Caco-2 (cell line): ENCODE data around the gene SLC2A6. TPM values are rescaled to one million over a fixed set of nuclear protein-coding genes. Genes with fewer than 3 reads are reported as not detected.

Experiments used
- BruUV-seq: library from RNA; stranded (reverse); fragments of 400-500 nt; replicated peaks from 2 replicates; lab custom pipeline; 2021; lab: Mats Ljungman, UMichigan
- CTCF ChIA-PET: fragments of 300-600 bp; sonication (Branson Sonifier 250); formaldehyde crosslinking; loops from one replicate; lab custom pipeline; 2022; ENCODE audit warnings: antibody characterized with exemption; lab: Charles Lee
- POLR2A ChIA-PET: fragments of 300-600 bp; sonication (Branson Sonifier 250); formaldehyde crosslinking; loops from one replicate; lab custom pipeline; 2022; ENCODE audit warnings: antibody characterized with exemption; lab: Charles Lee
- DNase-seq, 2 experiments: peaks; one replicate each; pipeline versions ENCODE4 v3.0.0 to v3.0.0-alpha.2; 2020 to 2022
- H3K27me3 ChIP-seq: replicated peaks from 2 replicates; pipeline ENCODE4 v1.6.0; 2011; ENCODE audit warnings: low read length; ENCODE audit not compliant: control insufficient read depth, insufficient read depth
- H3K36me3 ChIP-seq: 2 replicates; pipeline ENCODE4 v1.5.1; 2011; ENCODE audit warnings: low read length; ENCODE audit not compliant: control insufficient read depth, insufficient read depth
- H3K4me1 ChIP-seq: fragments of 250-450 bp; sonication (Bioruptor Pico); 2 replicates; pipeline ENCODE4 v1.5.1; 2020; ENCODE audit warnings: mild to moderate bottlenecking
- H3K4me3 ChIP-seq: 2 replicates; pipeline ENCODE4 v1.5.1; 2011; ENCODE audit warnings: low read depth, mild to moderate bottlenecking, control low read depth, low read length
- H3K9me3 ChIP-seq: fragments of 250-450 bp; sonication (Bioruptor Pico); 2 replicates; pipeline ENCODE4 v1.5.1; 2020; ENCODE audit warnings: mild to moderate bottlenecking, moderate library complexity
- H3K27ac Mint-ChIP-seq: one replicate; pipeline ENCODE4 v1.8.0; 2022; ENCODE audit warnings: mixed read lengths; ENCODE audit not compliant: unreplicated experiment
- H3K27me3 Mint-ChIP-seq: one replicate; pipeline ENCODE4 v1.8.0; 2022; ENCODE audit warnings: mixed read lengths; ENCODE audit not compliant: insufficient read depth, unreplicated experiment
- H3K36me3 Mint-ChIP-seq: one replicate; pipeline ENCODE4 v1.8.0; 2022; ENCODE audit warnings: mild to moderate bottlenecking, mixed read lengths; ENCODE audit not compliant: insufficient read depth, unreplicated experiment
- H3K4me1 Mint-ChIP-seq: one replicate; pipeline ENCODE4 v1.8.0; 2022; ENCODE audit warnings: low read depth, mixed read lengths; ENCODE audit not compliant: unreplicated experiment
- H3K4me3 Mint-ChIP-seq: one replicate; pipeline ENCODE4 v1.8.0; 2022; ENCODE audit warnings: mild to moderate bottlenecking, moderate library complexity, mixed read lengths; ENCODE audit not compliant: unreplicated experiment
- H3K9me3 Mint-ChIP-seq: one replicate; pipeline ENCODE4 v1.8.0; 2022; ENCODE audit warnings: mixed read lengths; ENCODE audit not compliant: unreplicated experiment
- CTCF ChIP-seq, 2 experiments: fragments of 200-600 bp in 1 of 2; IDR thresholded peaks; 1 replicate in 1 of 2; 2 replicates in 1 of 2; pipeline versions ENCODE4 v1.5.1 to v1.8.0; 2011 to 2022; ENCODE audit warnings: antibody characterized with exemption in 1 of 2, control low read depth in 1 of 2, inconsistent platforms in 1 of 2, low read depth in 1 of 2, low read length in 1 of 2, mild to moderate bottlenecking in 1 of 2, moderate library complexity in 1 of 2; ENCODE audit not compliant: insufficient read depth in 1 of 2, severe bottlenecking in 1 of 2, unreplicated experiment in 1 of 2
- intact Hi-C: fragments of 100-400 bp; cut with micrococcal nuclease; formaldehyde crosslinking; loops from one replicate; pipeline ENCODE4 v1.10.0; 2022; ENCODE audit not compliant: unreplicated experiment
- total RNA-seq: library from RNA; stranded (reverse); gene quantifications from 2 replicates; pipeline ENCODE4 v1.2.3, GENCODE V29; 2022

SLC2A6 gene
- total RNA-seq, 1 experiment from 2014 or later = 7.1 TPM

GRCh38 chr9:133515615-133516255, 36.8 kb upstream of the SLC2A6 start:
- Histone ChIP-seq H3K9me3 (no peaks in the 10 kb centered on the region), H3K4me3 (no peak overlapping the region), H3K36me3 (no peaks in the 10 kb centered on the region), H3K4me1 (no peaks in the 10 kb centered on the region), H3K27me3 (no peaks in the 10 kb centered on the region)
- no peak for DNase-seq
- ChIA-PET CTCF (no interaction called here), POLR2A (no interaction called here)
- BruUV-seq = no TSS peak
- Mint-ChIP-seq H3K27ac (no peak overlapping the region), H3K9me3 (no peaks in the 10 kb centered on the region), H3K27me3 (no peaks in the 10 kb centered on the region), H3K36me3 (no peaks in the 10 kb centered on the region), H3K4me3 (no peak overlapping the region), H3K4me1 (no peaks in the 10 kb centered on the region)
- intact Hi-C loops = no loop called here
- TF ChIP-seq CTCF (IDR thresholded peaks at IDR 0.05; ENCODE audit: insufficient read depth in 1 of 2, low read depth in 1 of 2, low read length in 1 of 2, severe bottlenecking in 1 of 2, unreplicated experiment in 1 of 2) = no peak

GRCh38 chr9:133515240-133515610, 36.3 kb upstream of the SLC2A6 start:
- no peak for DNase-seq
- no TSS peak for BruUV-seq
- no peak overlapping the region for H3K27ac Mint-ChIP-seq
- no peaks in the 10 kb centered on the region for H3K27me3 ChIP-seq
- H3K27me3 Mint-ChIP-seq = no peaks in the 10 kb centered on the region
- H3K36me3 Mint-ChIP-seq = no peaks in the 10 kb centered on the region
- no peaks in the 10 kb centered on the region for H3K4me1 Mint-ChIP-seq
- H3K9me3 ChIP-seq = no peaks in the 10 kb centered on the region
- H3K9me3 Mint-ChIP-seq = no peaks in the 10 kb centered on the region
- intact Hi-C loops = no loop called here
- H3K4me1 ChIP-seq = no peaks in the 10 kb centered on the region
- POLR2A ChIA-PET = no interaction called here
- H3K4me3 Mint-ChIP-seq = no peak overlapping the region
- H3K36me3 ChIP-seq = no peaks in the 10 kb centered on the region
- CTCF ChIA-PET = no interaction called here
- no peak for TF ChIP-seq CTCF (IDR thresholded peaks at IDR 0.05; ENCODE audit: insufficient read depth in 1 of 2, low read depth in 1 of 2, low read length in 1 of 2, severe bottlenecking in 1 of 2, unreplicated experiment in 1 of 2)
- no peak overlapping the region for H3K4me3 ChIP-seq

- H3K27me3 Mint-ChIP-seq = no peaks in the 10 kb centered on the region
- no peak overlapping the region for H3K4me3 ChIP-seq
- DNase-seq = no peak
- ChIA-PET POLR2A (no interaction called here), CTCF (no interaction called here)
- H3K9me3 ChIP-seq = no peaks in the 10 kb centered on the region
- BruUV-seq = no TSS peak
- intact Hi-C loops = no loop called here
- no peak overlapping the region for H3K4me3 Mint-ChIP-seq
- no peaks in the 10 kb centered on the region for H3K9me3 Mint-ChIP-seq
- H3K27ac Mint-ChIP-seq = no peak overlapping the region
- no peaks in the 10 kb centered on the region for H3K36me3 ChIP-seq
- no peaks in the 10 kb centered on the region for H3K27me3 ChIP-seq
- no peaks in the 10 kb centered on the region for H3K4me1 ChIP-seq
- TF ChIP-seq CTCF (IDR thresholded peaks at IDR 0.05; ENCODE audit: insufficient read depth in 1 of 2, low read depth in 1 of 2, low read length in 1 of 2, severe bottlenecking in 1 of 2, unreplicated experiment in 1 of 2) = no peak
- no peaks in the 10 kb centered on the region for H3K4me1 Mint-ChIP-seq
- H3K36me3 Mint-ChIP-seq = no peaks in the 10 kb centered on the region
Observed at GRCh38 chr9:133514460-133515239, 35.8 kb upstream of the SLC2A6 start.
